ENCODE results near the gene TRRAP. TPM values are rescaled to one million over a fixed set of nuclear protein-coding genes. Genes with fewer than 3 reads are reported as not detected.

Gene TRRAP
- total RNA-seq, 1 donor from 2014 or later: 35.6 TPM

GRCh38 chr7:98995523-98996149, 117.3 kb downstream of the TRRAP start:
- H3K36me3 ChIP-seq: peaks cover 95% of the 10 kb centered on the region
- H3K27ac ChIP-seq: no peak overlapping the region
- TF ChIP-seq, protein P1, sequence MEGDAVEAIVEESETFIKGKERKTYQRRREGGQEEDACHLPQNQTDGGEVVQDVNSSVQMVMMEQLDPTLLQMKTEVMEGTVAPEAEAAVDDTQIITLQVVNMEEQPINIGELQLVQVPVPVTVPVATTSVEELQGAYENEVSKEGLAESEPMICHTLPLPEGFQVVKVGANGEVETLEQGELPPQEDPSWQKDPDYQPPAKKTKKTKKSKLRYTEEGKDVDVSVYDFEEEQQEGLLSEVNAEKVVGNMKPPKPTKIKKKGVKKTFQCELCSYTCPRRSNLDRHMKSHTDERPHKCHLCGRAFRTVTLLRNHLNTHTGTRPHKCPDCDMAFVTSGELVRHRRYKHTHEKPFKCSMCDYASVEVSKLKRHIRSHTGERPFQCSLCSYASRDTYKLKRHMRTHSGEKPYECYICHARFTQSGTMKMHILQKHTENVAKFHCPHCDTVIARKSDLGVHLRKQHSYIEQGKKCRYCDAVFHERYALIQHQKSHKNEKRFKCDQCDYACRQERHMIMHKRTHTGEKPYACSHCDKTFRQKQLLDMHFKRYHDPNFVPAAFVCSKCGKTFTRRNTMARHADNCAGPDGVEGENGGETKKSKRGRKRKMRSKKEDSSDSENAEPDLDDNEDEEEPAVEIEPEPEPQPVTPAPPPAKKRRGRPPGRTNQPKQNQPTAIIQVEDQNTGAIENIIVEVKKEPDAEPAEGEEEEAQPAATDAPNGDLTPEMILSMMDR (IDR thresholded peaks at IDR 0.05): no peak
- intact Hi-C loops (cut with DNase I): no loop called here
- H3K9me3 ChIP-seq: no peaks in the 10 kb centered on the region
- peak; percentile 8 for ATAC-seq
- no peaks in the 10 kb centered on the region for H3K27me3 ChIP-seq
- H3K4me3 ChIP-seq: no peak overlapping the region
- H3K4me1 ChIP-seq: no peaks in the 10 kb centered on the region
- DNase-seq: peak; percentile 33

- intact Hi-C loops (cut with DNase I): no loop called here
- Histone ChIP-seq H3K9me3 (no peaks in the 10 kb centered on the region), H3K4me3 (no peak overlapping the region), H3K27me3 (no peaks in the 10 kb centered on the region), H3K4me1 (no peaks in the 10 kb centered on the region), H3K27ac (no peak overlapping the region), H3K36me3 (peaks cover 95% of the 10 kb centered on the region)
- no peak for DNase-seq
- ATAC-seq: no peak
- TF ChIP-seq, protein P1 (IDR thresholded peaks at IDR 0.05): no peak
These were observed 117.8 kb downstream of the TRRAP start for GRCh38 chr7:98996150-98996552.

DNA sequence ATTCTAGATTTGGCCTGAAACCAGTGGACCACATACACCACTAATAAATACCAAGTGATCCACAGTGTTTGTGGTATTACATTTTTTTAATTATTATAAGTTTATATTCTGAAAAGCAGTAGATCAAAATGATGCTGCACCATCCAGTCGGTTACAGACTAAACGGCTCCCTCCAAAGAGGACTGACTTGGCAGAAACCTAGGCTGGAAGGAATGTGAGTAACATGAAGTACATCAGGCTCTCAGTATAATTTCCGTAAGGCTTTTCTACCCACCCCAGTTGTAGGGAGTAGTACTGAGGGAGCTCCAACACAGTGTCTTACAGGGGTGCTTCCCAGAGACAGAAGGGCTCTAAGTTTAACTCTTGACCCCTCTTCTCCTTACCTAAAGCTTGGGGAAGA, 119.5 kb downstream of the TRRAP start:
- Histone ChIP-seq H3K27me3 (no peaks in the 10 kb centered on the region), H3K4me3 (no peak overlapping the region), H3K9me3 (no peaks in the 10 kb centered on the region), H3K36me3 (peaks cover 79% of the 10 kb centered on the region), H3K4me1 (no peaks in the 10 kb centered on the region), H3K27ac (no peak overlapping the region)
- ATAC-seq (no peak), DNase-seq (no peak)
- intact Hi-C loops (cut with DNase I): no loop called here
- TF ChIP-seq, protein P1 (IDR thresholded peaks at IDR 0.05): no peak

GRCh38 chr7:98998821-98999725, 120.7 kb downstream of the TRRAP start:
- H3K9me3 ChIP-seq: no peaks in the 10 kb centered on the region
- H3K4me1 ChIP-seq: peaks cover 3% of the 10 kb centered on the region
- no peak overlapping the region for H3K27ac ChIP-seq
- H3K27me3 ChIP-seq: no peaks in the 10 kb centered on the region
- intact Hi-C loops (cut with DNase I): no loop called here
- no peak overlapping the region for H3K4me3 ChIP-seq
- H3K36me3 ChIP-seq: peaks cover 75% of the 10 kb centered on the region
- peak; percentile 50 for DNase-seq
- no peak for ATAC-seq
- TF ChIP-seq, protein P1 (IDR thresholded peaks at IDR 0.05): no peak

DNA sequence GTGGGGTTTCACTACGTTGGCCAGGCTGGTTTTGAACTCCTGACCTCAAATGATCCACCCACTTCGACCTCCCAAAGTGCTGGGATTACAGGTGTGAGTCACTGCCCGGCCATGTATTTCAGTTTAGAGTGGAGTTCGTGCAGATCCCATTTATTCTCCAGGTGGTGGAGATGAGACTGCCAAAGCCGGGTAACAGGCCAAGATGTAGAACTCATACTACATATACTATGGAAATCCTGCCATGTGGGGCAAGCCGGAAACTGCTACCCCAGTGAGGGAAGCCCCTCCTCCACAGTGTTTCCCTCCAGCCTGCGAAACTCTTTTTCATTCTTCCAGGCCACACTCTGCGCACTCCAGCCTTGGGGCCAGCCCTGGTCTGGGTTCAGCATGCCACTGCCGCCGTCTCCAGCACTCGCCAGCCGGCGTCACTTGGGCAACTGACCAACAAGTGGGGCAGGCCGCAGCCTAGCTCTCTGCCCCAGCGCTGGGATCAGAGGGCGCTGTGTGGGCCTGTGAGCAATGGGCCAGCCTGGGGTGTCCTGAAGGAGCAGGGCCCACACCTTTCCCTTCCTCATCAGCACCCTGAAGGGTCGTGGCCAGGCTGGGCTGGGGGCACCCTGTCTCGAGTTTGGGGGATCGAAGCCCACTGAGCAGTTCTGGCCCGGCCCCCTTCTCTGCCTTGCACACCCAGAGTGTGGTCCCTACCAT, 122.0 kb downstream of the TRRAP start:
- H3K9me3 ChIP-seq: no peaks in the 10 kb centered on the region
- no peak overlapping the region for H3K4me3 ChIP-seq
- peaks cover 9% of the 10 kb centered on the region for H3K4me1 ChIP-seq
- no peaks in the 10 kb centered on the region for H3K27me3 ChIP-seq
- DNase-seq: peak; percentile 61
- ATAC-seq: no peak
- H3K36me3 ChIP-seq: peaks cover 74% of the 10 kb centered on the region
- TF ChIP-seq, protein P1 (IDR thresholded peaks at IDR 0.05): no peak
- intact Hi-C loops (cut with DNase I): no loop called here
- no peak overlapping the region for H3K27ac ChIP-seq
